ENCODE data around the gene MOK.
"Not testable (repeated sequence)": the region's sequence is repeated elsewhere in the genome, so short reads cannot be mapped to it uniquely, and the experiment has no call there.

MOK gene

GRCh38 chr14:102243795-102244194 lies 61.2 kb downstream of the MOK start:
- DNase-seq = not testable (repeated sequence)

DNA sequence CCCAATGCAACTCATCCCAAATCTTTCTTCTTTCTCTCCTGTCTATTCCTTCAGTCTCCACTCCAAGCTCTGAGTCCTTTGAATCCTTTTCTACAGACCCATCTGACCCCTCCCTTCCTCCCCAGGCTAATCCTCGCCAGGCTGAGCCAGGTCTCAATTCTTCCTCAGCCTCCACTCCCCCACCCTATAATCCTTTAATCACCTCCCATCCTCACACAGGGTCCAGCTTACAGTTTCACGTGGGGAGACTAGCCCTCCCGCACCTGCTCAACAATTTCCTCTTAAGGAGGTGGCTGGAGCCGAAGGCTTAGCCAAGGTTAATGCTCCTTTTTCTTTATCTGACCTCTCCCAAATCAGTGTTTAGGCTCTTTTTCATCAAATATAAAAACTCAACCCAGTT lies 63.8 kb downstream of the MOK start:
- no peak for DNase-seq

- not testable (repeated sequence) for DNase-seq
These were observed 64.5 kb downstream of the MOK start for GRCh38 chr14:102240481-102240880.

- DNase-seq = no peak
These were observed 65.7 kb downstream of the MOK start for GRCh38 chr14:102239231-102239630.

GRCh38 chr14:102238766-102239165 lies 66.2 kb downstream of the MOK start:
- no peak for DNase-seq

DNA sequence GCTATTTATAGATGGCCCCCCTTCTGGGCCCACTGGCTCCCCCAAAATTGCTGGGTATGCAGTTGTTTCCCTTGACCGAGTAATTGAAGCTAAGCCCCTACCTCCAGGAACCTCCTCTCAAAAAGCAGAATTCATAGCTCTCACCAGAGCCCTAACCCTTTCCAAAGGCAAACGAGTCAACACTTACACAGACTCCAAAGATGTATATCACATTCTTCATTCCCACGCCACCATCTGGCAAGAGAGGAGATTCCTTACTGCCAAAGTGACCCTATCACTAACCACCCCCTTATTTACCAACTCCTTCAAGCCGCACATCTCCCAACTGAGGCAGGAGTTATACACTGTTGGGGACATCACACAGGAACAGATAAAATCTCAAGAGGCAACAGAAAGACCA lies 66.8 kb downstream of the MOK start:
- DNase-seq = no peak

DNA sequence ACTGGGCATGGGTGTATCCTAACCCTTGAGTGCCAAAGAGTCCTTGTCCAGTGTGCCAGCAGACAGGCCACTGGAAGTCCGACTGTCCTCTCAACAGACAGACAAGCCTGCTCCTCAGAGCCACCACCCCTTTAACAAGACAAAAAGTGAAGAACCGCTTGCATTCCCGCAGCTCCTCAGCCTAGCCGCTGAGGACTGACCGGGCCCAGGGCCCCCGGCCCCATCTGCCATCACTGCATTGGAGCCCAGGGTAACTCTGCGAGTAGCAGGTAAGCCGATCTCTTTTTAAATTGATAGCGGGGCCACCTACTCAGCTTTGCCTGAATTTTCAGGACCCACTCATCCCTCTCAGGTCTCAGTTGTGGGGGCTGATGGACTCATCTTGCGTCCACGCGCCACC lies 68.9 kb downstream of the MOK start:
- DNase-seq = no peak

- DNase-seq = peak; percentile 89
These were observed 69.6 kb downstream of the MOK start for GRCh38 chr14:102235275-102235897.

DNA sequence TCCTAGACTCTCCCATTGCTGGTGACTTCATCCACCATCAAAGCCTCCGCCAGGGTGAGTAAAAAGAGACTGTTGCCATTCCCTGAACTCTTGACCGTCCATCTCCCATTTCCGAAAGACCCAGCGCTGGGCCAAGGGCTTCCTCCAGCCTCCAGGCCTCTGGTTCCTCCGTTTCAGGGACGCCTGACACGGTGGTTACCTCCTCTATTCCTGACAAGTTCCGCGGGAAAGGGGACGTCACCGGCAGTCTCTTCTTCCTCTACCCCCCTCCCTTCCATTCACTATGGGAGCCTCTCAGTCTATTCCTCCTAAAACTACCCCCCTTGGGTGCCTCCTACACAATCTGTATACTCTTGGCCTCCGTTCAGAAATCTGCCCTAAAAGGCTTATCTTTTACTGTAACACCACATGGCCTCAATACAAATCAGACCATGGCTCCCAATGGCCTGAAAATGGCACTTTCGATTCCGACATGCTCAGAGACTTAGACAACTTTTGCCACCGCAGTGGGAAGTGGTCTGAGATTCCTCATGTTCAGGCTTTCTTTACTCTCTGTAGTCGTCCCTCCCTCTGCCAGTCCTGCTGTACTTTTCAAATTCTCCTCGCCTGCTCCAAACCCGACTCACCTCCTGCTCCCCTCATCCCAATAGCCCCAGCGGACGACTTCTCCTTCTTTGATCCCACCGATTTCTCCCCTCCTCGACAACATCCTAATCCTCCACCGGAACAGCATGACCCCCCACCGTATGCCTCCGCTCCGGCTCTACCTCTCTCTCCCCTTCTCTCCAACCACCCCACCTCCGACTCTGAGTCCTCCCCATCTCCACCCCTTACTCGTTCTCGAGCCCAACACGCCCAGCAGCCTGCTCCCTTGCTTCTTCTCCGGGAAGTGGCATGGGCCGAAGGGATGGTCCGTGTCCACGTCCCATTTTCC lies 70.4 kb downstream of the MOK start:
- no peak for DNase-seq

DNA sequence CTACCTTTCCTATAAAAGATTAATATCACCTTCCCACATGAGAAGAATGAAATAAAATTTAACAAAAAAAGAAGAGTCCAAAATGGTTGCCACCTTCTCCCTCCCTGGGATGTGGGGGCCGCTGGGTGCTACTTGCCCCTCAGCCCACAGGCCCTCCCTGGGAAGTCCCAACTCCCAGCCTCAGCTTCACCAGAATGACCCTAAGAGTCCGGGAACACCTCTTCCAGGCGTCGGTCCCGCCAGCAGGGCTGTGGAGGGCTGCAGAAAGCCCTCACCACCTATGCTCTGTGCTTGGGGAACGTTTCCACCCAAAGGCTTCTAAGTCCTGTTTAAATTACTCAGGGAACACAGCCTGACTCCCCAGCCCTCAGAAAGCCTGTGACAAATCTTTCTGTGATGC lies 71.9 kb downstream of the MOK start:
- DNase-seq = no peak

DNA sequence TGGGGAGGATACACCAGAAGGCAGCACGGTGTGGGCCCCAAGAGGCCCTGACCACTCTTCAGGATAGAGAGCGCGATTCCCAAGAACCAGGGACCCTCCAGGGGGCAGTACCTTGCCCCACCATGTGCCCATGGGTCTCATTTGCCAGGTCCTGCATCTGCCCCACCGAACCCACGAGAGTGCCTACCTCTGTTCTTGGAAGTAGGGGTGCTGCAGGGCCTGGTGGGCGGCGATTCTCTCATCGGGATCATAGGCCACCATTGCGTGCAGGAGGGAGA lies 72.7 kb downstream of the MOK start:
- no peak for DNase-seq

GRCh38 chr14:102231476-102232347 lies 73.3 kb downstream of the MOK start:
- no peak for DNase-seq

DNA sequence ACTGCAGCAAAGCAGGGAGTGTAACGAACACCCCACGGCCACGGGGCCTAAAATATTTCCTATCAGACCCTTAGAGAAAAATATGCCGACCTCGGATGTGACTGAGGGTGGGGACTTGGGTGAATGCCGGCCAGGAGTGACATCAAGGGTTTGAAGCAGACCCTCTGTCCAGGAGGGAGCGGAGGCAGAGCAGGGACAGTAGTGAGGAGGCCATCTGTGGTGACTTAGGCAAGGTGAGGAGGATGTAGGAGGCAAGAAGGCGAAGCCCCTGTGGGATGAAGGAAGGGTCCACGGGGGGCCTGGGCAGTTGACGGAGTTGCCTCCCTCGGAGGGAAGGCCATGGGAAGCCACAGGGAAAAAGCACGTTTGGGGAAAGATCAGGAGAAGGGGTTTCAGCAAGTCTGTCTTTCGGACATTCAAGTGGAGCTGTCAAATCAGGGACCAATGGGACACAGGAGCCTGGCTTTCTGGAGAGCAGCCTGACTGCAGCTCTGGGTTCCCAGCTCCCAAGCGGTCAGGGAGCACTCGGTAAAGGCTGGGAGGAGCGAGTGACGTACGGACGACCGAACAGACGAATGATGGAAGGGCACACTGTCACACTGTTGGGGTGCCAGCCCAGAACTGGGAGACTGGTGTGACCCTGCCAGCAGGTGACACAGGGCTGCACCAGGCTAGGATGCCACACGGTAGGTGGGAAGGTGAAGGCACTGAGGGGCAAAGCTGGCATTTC lies 74.3 kb downstream of the MOK start:
- no peak for DNase-seq

GRCh38 chr14:102229739-102230092 lies 75.2 kb downstream of the MOK start:
- DNase-seq = no peak

GRCh38 chr14:102229071-102229738 lies 75.8 kb downstream of the MOK start:
- no peak for DNase-seq

- no peak for DNase-seq
These were observed 77.6 kb downstream of the MOK start for GRCh38 chr14:102227184-102227964.

DNA sequence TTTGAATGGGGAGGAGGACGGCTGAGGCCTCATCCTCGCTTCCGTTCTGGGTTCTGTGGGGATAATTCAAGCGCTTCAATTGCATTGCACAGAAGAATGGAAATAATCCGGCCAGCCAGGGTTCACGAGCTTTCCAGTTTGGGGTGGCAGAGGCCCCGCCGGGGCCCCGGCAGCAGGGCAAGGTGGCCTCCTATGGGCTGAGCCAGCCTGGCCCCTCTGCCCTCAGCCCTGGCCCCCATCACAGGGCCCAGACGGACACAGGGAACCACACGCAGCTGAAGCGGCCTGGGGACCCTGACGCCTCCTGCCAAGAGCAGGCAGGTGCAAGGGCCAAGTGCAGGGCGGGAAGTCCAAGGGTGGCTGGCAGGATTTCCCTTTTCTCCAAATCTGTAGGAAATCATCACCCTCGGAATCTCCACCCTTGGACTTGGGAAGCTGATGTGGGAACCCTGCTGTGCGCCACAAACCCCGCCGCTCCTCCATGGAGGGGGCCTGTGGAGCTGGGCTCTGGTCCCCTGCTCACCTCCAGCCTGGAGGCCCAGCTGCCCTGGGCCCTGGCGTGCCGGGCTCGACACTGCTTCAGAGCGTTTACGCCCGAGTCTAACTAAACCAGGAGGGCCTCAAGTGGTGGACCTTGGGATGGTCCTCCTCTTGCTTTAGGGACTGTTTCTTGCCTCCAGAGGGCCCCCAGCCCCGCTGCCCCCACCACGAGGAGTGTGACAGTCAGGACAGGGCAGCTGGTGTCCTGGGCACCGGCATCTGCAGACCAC lies 78.4 kb downstream of the MOK start:
- no peak for DNase-seq

- DNase-seq = no peak
These were observed 79.0 kb downstream of the MOK start for GRCh38 chr14:102225936-102226335.

GRCh38 chr14:102225386-102225785 lies 79.6 kb downstream of the MOK start:
- no peak for DNase-seq

DNA sequence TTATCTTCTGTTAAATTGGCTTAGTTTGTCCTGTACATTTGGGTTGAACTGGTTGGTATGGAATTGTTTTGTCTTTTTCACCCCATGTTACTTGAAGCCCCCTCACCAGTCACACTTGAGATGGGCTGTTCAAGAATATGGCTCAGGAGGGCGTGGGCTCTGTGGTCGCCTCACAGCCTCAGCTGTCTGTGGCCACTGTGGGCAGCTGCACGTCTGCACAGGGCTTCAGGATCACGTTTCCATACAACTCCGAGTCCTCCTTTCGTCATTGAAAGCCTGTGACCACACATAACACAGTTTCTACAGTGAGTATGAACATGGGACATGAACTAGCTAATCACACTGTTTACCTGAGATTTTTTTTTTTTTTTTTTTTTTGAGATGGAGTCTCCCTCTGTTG lies 81.3 kb downstream of the MOK start:
- no peak for DNase-seq

DNA sequence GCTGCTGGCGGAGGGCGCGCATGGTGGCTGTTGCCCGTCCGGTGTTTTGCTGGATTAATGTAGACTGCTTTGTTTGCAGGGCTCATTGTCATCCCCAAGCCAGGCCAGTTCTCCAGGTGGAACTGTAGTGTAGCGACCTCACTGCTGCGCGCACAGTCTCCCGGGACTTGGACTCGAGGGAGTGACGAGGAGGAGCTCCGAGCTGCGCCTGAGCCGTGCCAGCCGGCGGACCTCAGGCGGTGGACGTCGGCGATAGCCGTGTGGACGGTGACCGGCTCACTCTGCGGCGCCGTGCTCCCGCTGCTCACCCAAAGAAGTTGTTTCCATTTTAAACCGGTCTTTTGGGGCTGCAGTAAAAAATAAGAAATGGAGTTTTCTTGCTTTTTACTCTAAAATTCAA lies 82.2 kb downstream of the MOK start:
- no peak for DNase-seq
